IMR-90 (cell line): ENCODE results near the gene SLC7A9. TPM values are rescaled to one million over a fixed set of nuclear protein-coding genes. Genes with fewer than 3 reads are reported as not detected.

Source experiments
- ATAC-seq: fragments of 200-7000 bp; cut with Tn5 transposase; 2 replicates; pipeline ENCODE4 v1.9.1; 2020; ENCODE audit warnings: low read depth, mild to moderate bottlenecking, moderate library complexity
- BruUV-seq: library from RNA; stranded (reverse); fragments of 400-500 nt; replicated peaks from 2 replicates; lab custom pipeline; 2021; lab: Mats Ljungman, UMichigan
- CTCF ChIA-PET: fragments of 300-600 bp; formaldehyde crosslinking; extraction: SDS; loops from one replicate; lab custom pipeline; 2021; ENCODE audit warnings: antibody characterized with exemption; lab: Yijun Ruan, JAX
- POLR2A ChIA-PET: fragments of 300-600 bp; sonication (Branson Sonifier 250); formaldehyde crosslinking; loops from one replicate; lab custom pipeline; 2022; ENCODE audit warnings: antibody characterized with exemption; ENCODE audit not compliant: unreplicated experiment; lab: Charles Lee
- DNase-seq: peaks from one replicate; pipeline ENCODE4 v3.0.0; 2013
- H2AFZ ChIP-seq: replicated peaks from 2 replicates; pipeline ENCODE3; 2013; ENCODE audit warnings: low read length, mild to moderate bottlenecking; ENCODE audit not compliant: poor library complexity
- H2AK5ac ChIP-seq: 2 replicates; pipeline ENCODE4 v1.6.1; 2013; ENCODE audit warnings: low read depth, low read length, inconsistent platforms
- H2AK9ac ChIP-seq: replicated peaks from 2 replicates; pipeline ENCODE3; 2013; ENCODE audit warnings: mild to moderate bottlenecking, low read depth, low read length, moderate library complexity; ENCODE audit not compliant: poor library complexity
- H2BK120ac ChIP-seq: 2 replicates; pipeline ENCODE4 v1.6.1; 2013; ENCODE audit warnings: low read depth, low read length, inconsistent platforms
- H2BK15ac ChIP-seq: 3 replicates; pipeline ENCODE4 v1.6.1; 2013; ENCODE audit warnings: low read depth, low read length, inconsistent platforms
- H2BK20ac ChIP-seq: 2 replicates; pipeline ENCODE4 v1.6.1; 2013; ENCODE audit warnings: low read depth, mild to moderate bottlenecking, inconsistent platforms, low read length, moderate library complexity
- H2BK5ac ChIP-seq: 2 replicates; pipeline ENCODE4 v1.6.1; 2013; ENCODE audit warnings: mild to moderate bottlenecking, low read depth, low read length, inconsistent platforms; ENCODE audit not compliant: poor library complexity, severe bottlenecking
- H3K14ac ChIP-seq: replicated peaks from 2 replicates; pipeline ENCODE4 v1.6.1; 2013; ENCODE audit warnings: low read depth, low read length, inconsistent platforms
- H3K18ac ChIP-seq: 2 replicates; pipeline ENCODE4 v1.6.1; 2013; ENCODE audit warnings: low read depth, low read length, control low read depth
- H3K23ac ChIP-seq: 2 replicates; pipeline ENCODE4 v1.6.1; 2013; ENCODE audit warnings: low read depth, low read length, inconsistent platforms
- H3K27ac ChIP-seq: 2 replicates; pipeline ENCODE4 v1.5.1; 2013; ENCODE audit warnings: mild to moderate bottlenecking, control low read depth, low read length; ENCODE audit not compliant: insufficient read depth
- H3K27me3 ChIP-seq: 2 replicates; pipeline ENCODE4 v1.6.1; 2013; ENCODE audit warnings: low read length; ENCODE audit not compliant: control insufficient read depth, insufficient read depth
- H3K36me3 ChIP-seq: 2 replicates; pipeline ENCODE4 v1.6.1; 2013; ENCODE audit warnings: low read length, mixed read lengths; ENCODE audit not compliant: control insufficient read depth, insufficient read depth
- H3K4ac ChIP-seq: 2 replicates; pipeline ENCODE4 v1.6.1; 2013; ENCODE audit warnings: low read depth, low read length, inconsistent platforms
- H3K4me1 ChIP-seq: 2 replicates; pipeline ENCODE4 v1.6.1; 2013; ENCODE audit warnings: low read length, mixed read lengths; ENCODE audit not compliant: control insufficient read depth, insufficient read depth
- H3K4me2 ChIP-seq: 2 replicates; pipeline ENCODE4 v1.6.1; 2013; ENCODE audit warnings: low read depth, mild to moderate bottlenecking, control low read depth, low read length, moderate library complexity
- H3K4me3 ChIP-seq: 2 replicates; pipeline ENCODE4 v1.5.1; 2013; ENCODE audit warnings: low read depth, mild to moderate bottlenecking, control low read depth, low read length, moderate library complexity; ENCODE audit not compliant: insufficient read depth
- H3K56ac ChIP-seq: 2 replicates; pipeline ENCODE4 v1.6.1; 2013; ENCODE audit warnings: low read length, inconsistent platforms; ENCODE audit not compliant: insufficient read depth; ENCODE audit errors: extremely low read depth
- H3K79me1 ChIP-seq, 2 experiments: 2 replicates each; pipeline ENCODE4 v1.6.1; 2013; ENCODE audit warnings: low read length in 2 of 2, inconsistent platforms in 1 of 2, low read depth in 1 of 2
- H3K9ac ChIP-seq: 2 replicates; pipeline ENCODE4 v1.6.1; 2013; ENCODE audit warnings: low read depth, low read length, control low read depth
- H3K9me1 ChIP-seq: 2 replicates; pipeline ENCODE4 v1.6.1; 2013; ENCODE audit warnings: low read length, inconsistent platforms; ENCODE audit not compliant: insufficient read depth
- H3K9me3 ChIP-seq: 2 replicates; pipeline ENCODE4 v1.6.1; 2013; ENCODE audit warnings: low read length; ENCODE audit not compliant: control insufficient read depth, insufficient read depth
- H4K20me1 ChIP-seq: 2 replicates; pipeline ENCODE4 v1.6.1; 2013; ENCODE audit warnings: low read length, inconsistent platforms; ENCODE audit not compliant: insufficient read depth
- H4K5ac ChIP-seq: 2 replicates; pipeline ENCODE4 v1.6.1; 2013; ENCODE audit warnings: mild to moderate bottlenecking, low read depth, low read length, control low read depth
- H4K8ac ChIP-seq, 2 experiments: 2 replicates each; pipeline ENCODE4 v1.6.1; 2013; ENCODE audit warnings: low read depth in 2 of 2, low read length in 2 of 2, control low read depth in 1 of 2, inconsistent platforms in 1 of 2
- H4K91ac ChIP-seq: 2 replicates; pipeline ENCODE4 v1.6.1; 2013; ENCODE audit warnings: low read depth, low read length, inconsistent platforms; ENCODE audit not compliant: insufficient read depth
- BHLHE40 ChIP-seq: fragments of 150-350 bp; IDR thresholded peaks from 2 replicates; pipeline ENCODE4 v1.6.1; 2016; ENCODE audit warnings: mild to moderate bottlenecking, low read depth, low read length
- CEBPB ChIP-seq: IDR thresholded peaks from 2 replicates; pipeline ENCODE4 v1.6.1; 2012; ENCODE audit warnings: low read depth, low read length, improper control_type of control experiment
- CHD1 ChIP-seq: IDR thresholded peaks from 2 replicates; pipeline ENCODE4 v1.6.1; 2012; ENCODE audit warnings: low read depth, low read length, improper control_type of control experiment
- FOS ChIP-seq: fragments of 150-350 bp; IDR thresholded peaks from 2 replicates; pipeline ENCODE4 v1.6.1; 2016; ENCODE audit warnings: low read depth, low read length
- MAFK ChIP-seq: IDR thresholded peaks from 2 replicates; pipeline ENCODE4 v1.6.1; 2012; ENCODE audit warnings: low read depth, low read length, improper control_type of control experiment
- MAZ ChIP-seq: IDR thresholded peaks from 2 replicates; pipeline ENCODE4 v1.6.1; 2012; ENCODE audit warnings: low read depth, mild to moderate bottlenecking, low read length, improper control_type of control experiment, moderate library complexity, borderline replicate concordance
- MXI1 ChIP-seq: IDR thresholded peaks from 2 replicates; pipeline ENCODE4 v1.6.1; 2012; ENCODE audit warnings: low read depth, mild to moderate bottlenecking, low read length, moderate library complexity, borderline replicate concordance
- NFE2L2 ChIP-seq: fragments of 150-350 bp; IDR thresholded peaks from 2 replicates; pipeline ENCODE4 v1.6.1; 2016; ENCODE audit warnings: low read depth, mild to moderate bottlenecking, low read length
- POLR2A ChIP-seq: IDR thresholded peaks from 2 replicates; pipeline ENCODE4 v1.6.1; 2012; ENCODE audit warnings: mild to moderate bottlenecking, low read depth, low read length
- RAD21 ChIP-seq: IDR thresholded peaks from 2 replicates; pipeline ENCODE4 v1.6.1; 2012; ENCODE audit warnings: low read length, improper control_type of control experiment
- RCOR1 ChIP-seq: IDR thresholded peaks from 2 replicates; pipeline ENCODE4 v1.6.1; 2012; ENCODE audit warnings: mild to moderate bottlenecking, low read length, improper control_type of control experiment; ENCODE audit not compliant: insufficient replicate concordance
- RFX5 ChIP-seq: IDR thresholded peaks from 2 replicates; pipeline ENCODE4 v1.8.0; 2012; ENCODE audit warnings: low read depth, mild to moderate bottlenecking, low read length, moderate library complexity
- SMC3 ChIP-seq: fragments of 150-350 bp; IDR thresholded peaks from 2 replicates; pipeline ENCODE4 v1.6.1; 2016; ENCODE audit warnings: low read depth, mild to moderate bottlenecking, antibody characterized with exemption, low read length, moderate library complexity
- WGBS, 2 experiments: methylation state at CpG; one replicate each; pipeline versions ENCODE4 v1.1.5 to v1.1.7; 2013; ENCODE audit warnings: missing lambda C conversion rate in 2 of 2; ENCODE audit not compliant: insufficient read length in 1 of 2; ENCODE audit errors: extremely low coverage in 2 of 2; 5-methylcytosine and 5-hydroxymethylcytosine counted together
- dilution Hi-C: fragments of 300-500 bp; cut with HindIII; formaldehyde crosslinking; loops from one replicate; pipeline ENCODE4 v1.14.3; 2018; ENCODE audit warnings: low sequenced_read_pairs; ENCODE audit not compliant: unreplicated experiment
- in situ Hi-C: fragments of 300-500 bp; cut with MboI; formaldehyde crosslinking; loops from 3 replicates; pipeline ENCODE4 v1.14.3; 2019; ENCODE audit warnings: low sequenced_read_pairs, inconsistent platforms, mixed read lengths
- intact Hi-C: fragments of 100-400 bp; cut with micrococcal nuclease; formaldehyde crosslinking; loops from 2 replicates; pipeline ENCODE4 v1.10.0; 2022
- polyA plus RNA-seq, 3 experiments: library from polyadenylated mRNA; depleted of rRNA; stranded (reverse); fragments of >200 nt; gene quantifications; 2 replicates each; pipeline ENCODE4 v1.2.3, GENCODE V29; 2012; ENCODE audit warnings: low replicate concordance in 1 of 3
- total RNA-seq: library from RNA; depleted of rRNA; stranded (reverse); fragments of >200 nt; gene quantifications from 2 replicates; pipeline ENCODE4 v1.2.3, GENCODE V29; 2012
- TF ChIP-seq, protein P1 (sequence below): fragments of 150-350 bp; IDR thresholded peaks from 2 replicates; pipeline ENCODE4 v1.6.1; 2017; ENCODE audit warnings: mild to moderate bottlenecking, antibody characterized with exemption, low read length, low read depth
- TF ChIP-seq, protein P2 (sequence below): fragments of 150-350 bp; IDR thresholded peaks from 2 replicates; pipeline ENCODE4 v1.6.1; 2016; ENCODE audit warnings: low read depth, mild to moderate bottlenecking, low read length, moderate library complexity, borderline replicate concordance
- TF ChIP-seq, protein P3 (sequence below): conservative IDR thresholded peaks from 2 replicates; pipeline ENCODE4 v1.5.1; 2012; ENCODE audit warnings: mild to moderate bottlenecking, low read depth, low read length, improper control_type of control experiment

The SLC7A9 gene
- total and polyA plus RNA-seq, 2 of the 4 experiments (the other 2 are of a cell fraction), result not detected

DNA sequence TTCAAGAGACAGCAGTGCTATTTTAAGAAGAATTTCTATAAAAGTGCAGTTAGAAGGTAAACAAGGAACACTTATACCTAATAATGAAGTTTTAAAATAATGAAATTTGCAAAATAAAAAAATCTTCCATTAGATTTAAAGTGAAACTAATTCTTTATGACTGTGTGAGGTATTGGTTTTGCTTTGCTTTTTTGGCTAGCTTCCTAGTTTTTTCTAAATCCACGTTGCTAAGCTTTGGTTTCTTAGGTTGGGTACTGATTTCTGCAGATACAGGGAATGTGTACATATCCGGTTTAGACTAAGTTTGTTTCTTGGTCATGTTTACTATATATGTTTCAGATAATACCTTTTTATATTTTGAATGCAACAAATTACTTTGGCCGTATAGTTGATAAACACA is 59.8 kb downstream of the SLC7A9 start:
- no peak overlapping the region for H4K91ac ChIP-seq
- no TSS peak for BruUV-seq
- H3K27me3 ChIP-seq, result peaks cover 5% of the 10 kb centered on the region; the same call in 1 of the 2 replicates
- H3K4me1 ChIP-seq, result no peaks in the 10 kb centered on the region
- DNase-seq, result no peak
- intact Hi-C loops, result no loop called here
- H2BK5ac ChIP-seq, result no peak overlapping the region
- no peak for ATAC-seq
- H2BK20ac ChIP-seq, result no peak overlapping the region
- H3K9me1 ChIP-seq, result no peaks in the 10 kb centered on the region
- no peak overlapping the region for H2AK5ac ChIP-seq
- H3K23ac ChIP-seq, result no peak overlapping the region
- no peak overlapping the region for H3K27ac ChIP-seq
- H3K18ac ChIP-seq, result no peak overlapping the region
- no peak overlapping the region for H3K4me3 ChIP-seq
- no peak overlapping the region for H4K5ac ChIP-seq
- no peaks in the 10 kb centered on the region for H3K9me3 ChIP-seq
- H2BK15ac ChIP-seq, result no peak overlapping the region
- dilution Hi-C loops, result no loop called here
- no peaks in the 10 kb centered on the region for H4K20me1 ChIP-seq
- H2AFZ ChIP-seq, result no peak overlapping the region
- WGBS, 2 experiments, result no CpG with 5 or more reads among the region's 3 CpGs
- no peaks in the 10 kb centered on the region for H3K36me3 ChIP-seq
- H2BK120ac ChIP-seq, result no peak overlapping the region
- H4K8ac ChIP-seq, result no peak overlapping the region
- no peak overlapping the region for H2AK9ac ChIP-seq
- H3K9ac ChIP-seq, result no peak overlapping the region
- H3K79me1 ChIP-seq, result no peaks in the 10 kb centered on the region
- H3K14ac ChIP-seq, result no peak overlapping the region
- TF ChIP-seq, protein P1, sequence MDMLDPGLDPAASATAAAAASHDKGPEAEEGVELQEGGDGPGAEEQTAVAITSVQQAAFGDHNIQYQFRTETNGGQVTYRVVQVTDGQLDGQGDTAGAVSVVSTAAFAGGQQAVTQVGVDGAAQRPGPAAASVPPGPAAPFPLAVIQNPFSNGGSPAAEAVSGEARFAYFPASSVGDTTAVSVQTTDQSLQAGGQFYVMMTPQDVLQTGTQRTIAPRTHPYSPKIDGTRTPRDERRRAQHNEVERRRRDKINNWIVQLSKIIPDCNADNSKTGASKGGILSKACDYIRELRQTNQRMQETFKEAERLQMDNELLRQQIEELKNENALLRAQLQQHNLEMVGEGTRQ, result no peak
- no peak for TF ChIP-seq CHD1
- no peak for TF ChIP-seq RAD21
- TF ChIP-seq MXI1, result no peak
- TF ChIP-seq, protein P2, sequence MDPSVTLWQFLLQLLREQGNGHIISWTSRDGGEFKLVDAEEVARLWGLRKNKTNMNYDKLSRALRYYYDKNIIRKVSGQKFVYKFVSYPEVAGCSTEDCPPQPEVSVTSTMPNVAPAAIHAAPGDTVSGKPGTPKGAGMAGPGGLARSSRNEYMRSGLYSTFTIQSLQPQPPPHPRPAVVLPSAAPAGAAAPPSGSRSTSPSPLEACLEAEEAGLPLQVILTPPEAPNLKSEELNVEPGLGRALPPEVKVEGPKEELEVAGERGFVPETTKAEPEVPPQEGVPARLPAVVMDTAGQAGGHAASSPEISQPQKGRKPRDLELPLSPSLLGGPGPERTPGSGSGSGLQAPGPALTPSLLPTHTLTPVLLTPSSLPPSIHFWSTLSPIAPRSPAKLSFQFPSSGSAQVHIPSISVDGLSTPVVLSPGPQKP, result no peak
- no peak for TF ChIP-seq BHLHE40
- TF ChIP-seq RCOR1, result no peak
- no peak for TF ChIP-seq FOS
- no peak for TF ChIP-seq SMC3
- no peak for TF ChIP-seq CEBPB
- TF ChIP-seq MAFK, result no peak
- no peak for TF ChIP-seq RFX5
- no peak for TF ChIP-seq MAZ
- TF ChIP-seq NFE2L2, result no peak
- no peak for TF ChIP-seq POLR2A
- TF ChIP-seq, protein P3, sequence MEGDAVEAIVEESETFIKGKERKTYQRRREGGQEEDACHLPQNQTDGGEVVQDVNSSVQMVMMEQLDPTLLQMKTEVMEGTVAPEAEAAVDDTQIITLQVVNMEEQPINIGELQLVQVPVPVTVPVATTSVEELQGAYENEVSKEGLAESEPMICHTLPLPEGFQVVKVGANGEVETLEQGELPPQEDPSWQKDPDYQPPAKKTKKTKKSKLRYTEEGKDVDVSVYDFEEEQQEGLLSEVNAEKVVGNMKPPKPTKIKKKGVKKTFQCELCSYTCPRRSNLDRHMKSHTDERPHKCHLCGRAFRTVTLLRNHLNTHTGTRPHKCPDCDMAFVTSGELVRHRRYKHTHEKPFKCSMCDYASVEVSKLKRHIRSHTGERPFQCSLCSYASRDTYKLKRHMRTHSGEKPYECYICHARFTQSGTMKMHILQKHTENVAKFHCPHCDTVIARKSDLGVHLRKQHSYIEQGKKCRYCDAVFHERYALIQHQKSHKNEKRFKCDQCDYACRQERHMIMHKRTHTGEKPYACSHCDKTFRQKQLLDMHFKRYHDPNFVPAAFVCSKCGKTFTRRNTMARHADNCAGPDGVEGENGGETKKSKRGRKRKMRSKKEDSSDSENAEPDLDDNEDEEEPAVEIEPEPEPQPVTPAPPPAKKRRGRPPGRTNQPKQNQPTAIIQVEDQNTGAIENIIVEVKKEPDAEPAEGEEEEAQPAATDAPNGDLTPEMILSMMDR, result no peak
- no peak overlapping the region for H3K56ac ChIP-seq
- POLR2A ChIA-PET, result no interaction called here
- H3K4me2 ChIP-seq, result no peak overlapping the region
- CTCF ChIA-PET, result interaction anchor here (0.6 kb wide), 2 partner anchors 10 to 22 kb away, joined by 3 to 4 read pairs; no protein-coding TSS in a partner anchor
- in situ Hi-C loops, result no loop called here
- no peak overlapping the region for H3K4ac ChIP-seq
